Left renal pelvis (tissue), 4 donors: ENCODE results near the gene BARX1. TPM values are rescaled to one million over a fixed set of nuclear protein-coding genes. Genes with fewer than 3 reads are reported as not detected.
"Not testable (repeated sequence)": the region's sequence is repeated elsewhere in the genome, so short reads cannot be mapped to it uniquely, and the experiment has no call there.

Source experiments
- DNase-seq, 4 donors: peaks; one replicate each; pipeline ENCODE4 v3.0.0-alpha.2; 2013; ENCODE audit warnings: low read depth in 4 of 4, low spot score in 3 of 4
- polyA plus RNA-seq, 4 donors: library from polyadenylated mRNA; unstranded; fragments of 120-200 nt; gene quantifications; one replicate each; pipeline ENCODE4 v1.2.1, GENCODE V29; 2013; ENCODE audit not compliant: insufficient read length in 4 of 4

The BARX1 gene, protein sequence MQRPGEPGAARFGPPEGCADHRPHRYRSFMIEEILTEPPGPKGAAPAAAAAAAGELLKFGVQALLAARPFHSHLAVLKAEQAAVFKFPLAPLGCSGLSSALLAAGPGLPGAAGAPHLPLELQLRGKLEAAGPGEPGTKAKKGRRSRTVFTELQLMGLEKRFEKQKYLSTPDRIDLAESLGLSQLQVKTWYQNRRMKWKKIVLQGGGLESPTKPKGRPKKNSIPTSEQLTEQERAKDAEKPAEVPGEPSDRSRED
- under 1 TPM in 3 of 4 donors, not detected in 1; 0.10 to 0.46 (median 0.24) TPM for polyA plus RNA-seq

DNA sequence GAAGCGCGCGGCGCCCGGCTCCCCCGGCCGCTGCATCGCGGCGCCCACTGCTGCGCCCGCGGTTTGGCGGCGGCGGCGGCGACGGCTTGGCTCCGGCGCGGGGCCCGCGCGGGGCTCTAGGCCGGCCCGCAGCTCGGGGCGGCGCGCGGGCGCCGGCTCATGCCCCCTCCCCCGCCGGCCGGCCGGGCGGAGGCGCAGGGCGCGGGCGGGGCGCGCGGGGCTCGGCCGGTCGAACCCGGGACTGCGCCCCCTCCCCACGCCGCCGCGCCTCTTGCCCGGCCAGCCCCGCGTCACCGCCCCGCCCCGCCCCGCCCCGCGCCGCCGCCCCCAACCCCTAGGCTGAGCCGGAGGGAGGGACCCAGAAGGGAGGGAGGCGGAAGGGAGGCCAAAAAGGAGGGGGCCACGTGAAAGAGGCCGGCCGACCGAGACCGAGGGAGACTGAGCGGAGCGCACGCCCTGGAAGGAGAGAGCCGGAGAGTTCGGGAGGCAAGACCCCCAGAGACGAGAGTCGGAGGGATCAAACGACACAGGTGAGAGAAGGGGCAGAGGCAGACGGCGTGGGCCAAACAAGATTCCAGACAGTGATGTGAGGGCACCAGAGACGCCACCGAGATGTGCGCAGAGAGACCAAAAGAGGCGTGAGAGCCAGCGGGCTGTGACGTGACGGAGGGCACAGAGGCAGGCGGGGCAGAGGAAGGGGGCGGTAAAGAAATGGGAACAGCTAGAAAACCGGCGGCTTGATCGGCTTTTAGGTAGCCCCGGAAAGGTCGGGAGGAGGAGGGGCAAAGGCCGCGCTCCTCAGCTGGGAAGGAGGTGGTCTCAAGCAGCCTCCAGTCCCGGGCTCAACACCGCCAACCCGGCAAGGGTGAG is at the start of gene BARX1:
Gene BARX1, minus strand, starts transcription at position 245 of the 870 bp plus-strand sequence. Its CDS starts 209 bp downstream, at position 36.
- DNase-seq = no peak

DNA sequence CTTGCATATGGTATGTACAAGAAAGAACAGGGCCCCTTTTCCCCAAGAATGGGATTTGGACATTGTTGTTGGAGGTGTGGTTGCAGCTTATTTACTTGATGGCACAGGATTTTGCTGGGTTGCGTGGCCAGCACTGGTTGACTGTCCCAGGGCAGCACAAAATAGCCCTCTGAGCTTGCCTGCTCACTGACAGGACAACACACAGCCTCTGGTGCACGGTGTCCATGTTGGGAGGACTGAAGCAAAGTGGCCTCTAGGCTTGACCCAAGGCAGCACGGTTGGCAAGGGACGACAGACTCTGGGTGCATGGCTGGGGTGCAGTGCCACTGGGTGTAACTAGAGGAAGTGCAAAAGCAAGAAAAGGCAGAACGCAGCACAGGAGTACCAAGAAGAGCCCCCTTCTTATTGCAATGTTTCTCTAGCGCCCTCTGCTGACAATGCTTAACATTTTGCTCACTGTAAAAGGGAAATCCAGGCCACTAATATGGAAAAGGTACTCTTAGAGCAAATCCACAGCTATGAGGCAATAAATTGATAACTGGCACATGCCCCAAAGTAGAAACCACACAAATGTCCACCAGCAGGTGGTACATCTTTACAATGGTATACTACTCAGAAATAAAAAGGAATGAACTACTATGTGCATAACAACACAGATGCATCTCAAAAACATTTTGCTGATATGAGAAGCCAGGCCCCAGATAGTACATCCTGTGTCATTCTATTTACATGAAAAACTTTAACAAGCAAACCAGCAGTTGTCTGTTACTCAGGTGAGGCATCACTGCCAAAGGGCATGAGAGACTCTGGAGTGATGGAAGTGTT is 47.4 kb upstream of the BARX1 start:
- DNase-seq = peak in 2 of 4 donors; percentile 50 to 54

DNA sequence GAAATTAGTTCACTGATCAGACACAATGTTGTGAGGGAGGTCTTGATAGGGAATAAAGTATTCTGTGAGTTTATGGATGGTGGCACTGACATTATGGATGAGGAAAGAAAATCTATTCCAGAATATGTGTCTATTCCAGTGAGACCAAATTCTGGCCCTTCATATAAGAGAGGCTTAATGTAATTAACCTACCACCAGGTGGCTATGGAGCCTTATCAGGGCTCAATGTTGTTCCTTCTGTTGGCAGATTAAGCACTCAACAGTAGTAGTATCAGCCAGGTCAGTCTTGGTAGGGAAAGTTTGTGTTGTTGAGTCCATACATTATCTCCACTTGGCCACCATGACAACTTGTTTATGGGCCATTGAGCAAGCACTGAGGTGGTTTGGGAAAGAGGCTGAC is 41.7 kb upstream of the BARX1 start:
- DNase-seq = no peak

DNA sequence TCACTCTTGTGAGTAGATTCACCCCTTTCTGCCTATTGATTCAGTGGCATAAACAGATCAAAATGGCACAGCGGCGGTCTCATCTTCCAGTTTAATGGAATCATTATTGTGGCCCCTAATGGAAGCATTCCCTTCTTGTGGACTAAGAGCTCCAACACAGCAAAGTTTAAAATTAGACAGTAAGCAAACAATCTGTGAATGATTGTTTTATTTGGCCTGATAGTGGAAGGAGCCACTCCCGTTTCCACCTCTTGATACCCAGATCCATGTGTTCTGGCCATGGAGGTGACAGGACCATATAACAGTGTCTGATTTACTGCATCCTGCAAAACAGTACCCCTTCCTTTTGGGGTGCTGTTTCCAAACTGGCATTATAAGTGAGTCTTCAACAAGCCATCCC is 41.2 kb upstream of the BARX1 start:
- DNase-seq = no peak

DNA sequence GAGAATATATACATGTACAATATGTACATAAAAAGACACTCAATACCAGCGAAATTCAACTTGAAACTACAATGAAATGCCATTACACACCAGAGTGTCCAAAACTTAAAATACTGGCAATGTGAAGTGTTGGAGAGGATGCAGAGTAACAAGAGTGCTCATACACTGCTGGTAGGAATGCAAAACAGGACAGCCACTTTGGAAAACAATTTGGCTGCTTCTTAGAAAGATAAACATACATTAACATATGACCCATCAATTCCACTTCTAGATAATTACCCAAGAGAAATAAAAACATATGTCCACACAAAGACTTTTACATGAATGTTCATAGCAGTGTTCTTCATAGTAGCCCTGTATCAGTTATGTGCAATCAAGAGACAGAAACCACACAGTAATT is 39.4 kb upstream of the BARX1 start:
- DNase-seq = no peak

DNA sequence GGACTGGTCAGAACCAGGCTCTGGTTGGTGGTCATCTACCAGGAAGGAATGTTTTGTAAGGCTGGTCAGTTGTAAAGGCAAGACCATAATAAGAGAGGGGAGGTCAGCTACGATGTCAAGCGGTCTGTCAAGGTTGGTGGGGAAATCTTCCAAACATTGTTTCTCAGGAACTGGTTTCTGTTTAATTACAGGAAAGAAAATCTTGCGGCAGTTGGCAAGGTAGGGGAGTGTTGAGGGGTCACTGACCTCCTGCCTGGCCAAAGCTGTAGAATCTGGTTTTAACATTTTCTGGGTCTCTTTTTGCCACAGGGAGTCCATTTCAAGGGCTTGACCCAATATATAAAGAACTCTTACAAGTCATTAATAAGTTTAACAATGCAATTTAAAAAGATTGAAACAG is 39.0 kb upstream of the BARX1 start:
- DNase-seq = no peak

DNA sequence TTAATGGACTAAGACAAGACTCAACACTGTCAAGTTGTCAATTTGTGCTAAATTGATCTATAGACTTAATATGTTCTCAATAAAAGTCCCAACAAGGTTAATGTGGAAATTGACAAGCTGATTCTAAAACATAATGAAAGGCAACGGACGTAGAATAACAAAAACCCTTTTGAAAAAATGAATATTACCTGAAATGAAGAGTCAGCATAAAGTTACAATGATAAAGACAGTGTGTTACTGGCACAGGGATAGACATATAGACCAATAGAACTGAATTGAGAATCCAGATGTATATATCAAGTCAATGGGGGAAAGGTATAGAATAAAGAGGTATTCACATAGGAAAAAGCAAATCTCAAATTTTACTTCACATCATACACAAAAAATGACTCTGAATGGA is 37.7 kb upstream of the BARX1 start:
- DNase-seq = no peak

DNA sequence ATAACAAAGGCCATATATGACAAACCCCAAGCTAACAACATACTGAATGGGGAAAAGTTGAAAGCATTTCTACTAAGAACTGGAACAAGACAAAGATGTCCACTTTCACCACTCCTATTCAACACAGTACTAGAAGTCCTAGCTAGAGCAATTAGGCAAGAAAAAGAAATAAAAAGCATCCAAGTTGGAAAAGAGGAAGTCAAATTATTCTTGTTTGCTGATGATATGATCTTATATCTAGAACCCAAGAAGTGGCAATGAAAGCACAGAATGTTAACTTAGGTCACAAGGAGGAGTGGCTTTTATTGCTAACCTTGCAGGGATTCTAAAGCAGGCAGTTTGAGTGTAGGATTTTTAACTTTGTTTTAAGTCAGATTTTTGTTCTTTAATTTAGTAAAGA is 35.3 kb upstream of the BARX1 start:
- no peak for DNase-seq

DNA sequence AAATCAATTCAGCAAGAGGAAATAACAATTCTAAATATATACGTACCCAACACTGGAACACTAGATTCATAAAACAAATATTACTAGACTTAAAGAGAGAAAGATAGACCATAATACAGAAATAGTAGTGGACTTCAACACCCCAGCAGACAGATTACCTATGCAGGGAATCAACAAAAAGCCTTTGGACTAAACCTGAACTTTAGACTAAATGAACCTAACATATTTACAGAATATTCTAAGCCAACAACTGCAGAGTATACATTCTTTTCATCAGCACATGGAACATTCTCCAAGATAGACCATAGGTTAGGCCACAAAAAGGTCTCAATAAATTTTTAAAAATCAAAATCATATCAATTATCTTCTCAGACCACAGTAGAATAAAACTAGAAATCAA is 32.9 kb upstream of the BARX1 start:
- DNase-seq = no peak

DNA sequence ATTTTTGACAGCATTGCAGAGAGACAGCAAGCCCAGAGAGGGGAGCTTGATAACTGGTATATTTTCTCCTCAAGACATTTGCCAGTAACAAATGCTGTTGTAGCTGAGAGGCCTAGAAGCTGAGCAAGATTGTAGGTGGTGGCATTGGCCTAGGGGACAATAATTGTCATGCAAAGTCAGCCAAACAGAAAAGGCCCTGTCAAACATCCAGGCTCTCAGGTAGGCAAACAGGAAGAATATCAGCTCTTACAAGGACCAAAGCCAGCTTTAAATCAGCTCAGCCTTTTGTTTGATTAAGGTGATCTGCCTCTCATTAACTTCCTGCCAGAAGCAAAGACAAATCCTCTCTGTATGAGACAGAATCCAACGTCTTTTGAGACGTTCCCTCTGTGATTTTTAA is 29.7 kb upstream of the BARX1 start:
- DNase-seq = no peak

DNA sequence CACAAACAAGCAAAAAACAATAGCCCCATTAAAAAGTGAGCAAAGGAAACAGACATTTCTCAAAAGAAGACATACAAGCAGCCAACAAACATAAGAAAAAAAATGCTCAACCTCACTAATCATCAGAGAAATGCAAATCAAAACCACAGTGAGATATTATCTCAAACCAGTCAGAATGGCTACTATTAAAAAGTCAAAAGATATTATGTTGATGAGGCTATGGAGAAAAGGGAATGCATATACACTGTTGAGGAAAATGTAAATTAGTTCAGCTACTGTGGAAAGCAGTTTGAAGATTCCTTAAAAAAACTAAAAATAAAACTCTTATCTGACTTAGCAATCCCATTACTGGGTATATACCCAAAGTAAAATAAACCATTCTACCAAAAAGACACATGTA is 28.7 kb upstream of the BARX1 start:
- DNase-seq = no peak

DNA sequence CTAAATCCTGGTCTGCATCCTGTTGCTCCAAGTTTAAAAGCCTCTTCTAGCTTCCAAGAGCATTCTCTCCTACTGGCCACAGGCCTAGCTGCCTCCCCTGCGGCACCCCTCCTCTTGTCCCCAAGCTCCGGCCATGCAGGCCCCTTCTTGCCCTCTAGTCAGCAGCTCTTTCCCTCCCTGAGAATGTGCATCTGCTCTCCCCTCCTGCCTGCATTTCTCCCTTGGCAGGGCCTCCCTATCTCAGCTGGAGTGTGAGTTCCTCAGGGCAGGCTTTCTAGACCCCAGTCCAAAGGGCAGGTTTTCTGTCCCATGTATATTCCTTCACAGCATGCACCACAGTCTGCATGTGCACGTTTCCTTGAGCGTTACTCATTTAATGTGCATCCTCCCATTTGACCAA is 24.6 kb upstream of the BARX1 start:
- DNase-seq = no peak

DNA sequence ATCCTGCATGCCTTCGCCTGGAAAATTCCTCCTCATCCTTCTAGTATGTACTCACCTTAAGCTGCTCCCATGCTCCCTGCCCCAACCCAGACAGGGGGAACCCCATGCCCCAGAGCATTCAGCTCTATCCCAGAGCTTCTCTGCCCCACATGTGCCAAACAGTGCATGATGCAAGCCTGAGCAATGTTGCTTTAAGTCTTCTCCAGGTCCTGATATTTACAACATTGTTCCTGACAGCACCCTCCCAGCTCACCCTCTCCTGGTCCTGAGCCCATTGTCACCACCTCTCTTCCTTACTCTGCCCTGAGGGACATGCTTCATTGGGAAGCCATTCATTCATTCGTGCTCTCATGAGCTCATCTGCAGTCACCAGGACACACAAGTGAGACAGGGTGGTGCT is 23.4 kb upstream of the BARX1 start:
- no peak for DNase-seq

DNA sequence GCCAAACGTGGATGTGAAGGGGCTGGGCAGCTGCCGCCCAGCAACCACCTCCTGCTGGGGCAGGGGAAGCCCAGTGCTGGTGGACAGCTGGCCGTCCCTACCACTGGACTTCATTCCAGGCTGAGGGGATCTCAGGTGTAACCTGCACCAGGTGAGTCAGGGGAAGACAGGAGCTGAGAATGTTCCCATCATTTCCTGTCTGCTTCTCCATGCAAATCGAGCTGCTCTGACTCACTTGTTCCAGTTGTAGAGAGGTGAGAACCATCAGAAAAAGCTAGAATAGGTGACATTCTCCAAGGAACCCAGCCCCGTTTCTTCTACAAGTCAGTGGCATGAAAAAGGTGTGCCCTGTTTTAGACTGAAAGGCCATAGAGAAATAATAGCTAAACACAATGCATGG is 21.8 kb upstream of the BARX1 start:
- no peak for DNase-seq

DNA sequence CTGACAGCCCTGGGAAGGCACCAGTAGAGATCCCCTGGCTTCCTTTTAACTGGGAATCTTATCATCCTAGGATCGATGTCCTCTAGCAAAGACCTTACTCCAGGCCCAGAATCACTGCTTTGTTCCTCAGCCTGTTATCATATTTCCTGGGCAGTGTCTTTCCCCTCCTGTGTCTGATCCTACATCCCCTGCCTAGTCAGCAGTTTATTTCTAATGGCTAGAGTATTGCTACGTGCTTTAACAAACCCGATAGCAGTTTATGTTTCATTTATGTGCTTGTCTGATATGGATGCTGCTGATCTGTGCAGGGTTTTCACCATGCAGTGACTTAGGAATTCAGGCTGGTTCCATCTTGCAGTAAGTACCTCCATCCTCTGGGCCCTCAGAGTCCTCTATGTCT is 20.9 kb upstream of the BARX1 start:
- no peak for DNase-seq

DNA sequence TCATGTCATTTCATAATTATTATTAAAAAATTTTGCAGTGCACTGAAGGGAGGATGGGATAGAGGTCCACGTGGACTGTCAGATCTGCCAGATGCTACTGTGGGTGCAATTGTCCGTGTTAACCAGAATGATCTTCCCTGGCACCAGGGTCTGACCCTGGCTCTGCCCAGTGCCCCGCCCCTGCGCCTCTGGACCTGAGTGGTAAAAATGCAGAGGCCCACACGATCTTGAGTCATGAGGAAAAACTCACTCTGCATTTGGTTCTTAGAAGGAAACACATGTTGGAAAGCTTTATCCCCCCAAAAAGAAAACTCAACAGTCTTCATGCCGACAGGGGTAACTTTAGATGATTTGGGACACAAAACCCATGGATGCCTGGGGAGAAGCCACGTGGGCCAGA is 20.1 kb upstream of the BARX1 start:
- DNase-seq = no peak

DNA sequence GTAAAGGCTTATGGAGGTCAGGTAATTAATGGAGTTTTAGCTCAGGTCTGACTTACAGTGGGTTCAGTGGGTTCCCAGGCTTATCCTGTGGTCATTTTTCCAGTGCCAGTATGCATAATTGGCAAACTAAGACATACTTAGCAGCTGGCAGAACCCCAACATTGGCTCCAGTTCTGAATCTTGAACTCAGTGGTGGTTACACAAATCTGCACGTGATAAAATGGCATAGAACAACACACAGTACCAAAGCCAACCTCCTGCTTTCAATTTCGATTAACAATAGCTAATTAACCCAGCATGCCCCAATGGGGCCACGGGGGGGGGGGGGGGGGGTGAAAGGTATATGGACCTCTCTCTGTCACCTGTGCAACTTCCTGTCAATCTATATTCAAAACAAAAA is 19.0 kb upstream of the BARX1 start:
- no peak for DNase-seq

DNA sequence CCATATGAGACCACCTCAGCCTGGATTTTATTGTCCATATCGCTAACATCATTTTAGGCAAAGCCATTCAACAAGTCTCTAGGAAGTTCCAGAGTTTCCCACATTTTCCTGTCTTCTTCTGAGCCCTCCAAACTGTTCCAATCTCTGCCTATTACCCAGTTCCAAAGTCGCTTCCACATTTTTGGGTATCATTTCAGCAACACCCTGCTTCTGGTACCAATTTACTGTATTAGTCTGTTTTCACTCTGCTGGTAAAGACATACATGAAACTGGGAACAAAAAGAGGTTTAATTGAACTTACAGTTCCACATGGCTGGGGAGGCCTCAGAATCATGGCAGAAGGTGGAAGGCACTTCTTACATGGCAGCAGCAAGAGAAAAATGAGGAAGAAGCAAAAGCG is 17.5 kb upstream of the BARX1 start:
- DNase-seq = not testable (repeated sequence)

DNA sequence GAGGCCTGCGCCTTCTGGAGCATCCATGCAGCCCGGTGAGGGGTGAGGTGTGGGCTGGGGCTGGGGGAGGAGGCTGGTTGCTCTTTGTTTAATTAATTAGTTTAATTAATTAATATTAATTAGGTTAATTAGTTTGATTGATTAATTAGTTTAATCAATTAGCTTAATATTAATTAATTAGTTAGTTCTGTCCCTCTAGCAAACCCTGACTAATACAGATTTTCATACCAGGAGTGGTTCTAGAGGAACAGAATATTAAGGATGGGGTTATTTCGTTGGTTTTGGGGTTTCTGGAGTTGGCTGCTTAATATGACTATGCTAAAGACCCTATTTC is 14.1 kb upstream of the BARX1 start:
- DNase-seq = no peak

DNA sequence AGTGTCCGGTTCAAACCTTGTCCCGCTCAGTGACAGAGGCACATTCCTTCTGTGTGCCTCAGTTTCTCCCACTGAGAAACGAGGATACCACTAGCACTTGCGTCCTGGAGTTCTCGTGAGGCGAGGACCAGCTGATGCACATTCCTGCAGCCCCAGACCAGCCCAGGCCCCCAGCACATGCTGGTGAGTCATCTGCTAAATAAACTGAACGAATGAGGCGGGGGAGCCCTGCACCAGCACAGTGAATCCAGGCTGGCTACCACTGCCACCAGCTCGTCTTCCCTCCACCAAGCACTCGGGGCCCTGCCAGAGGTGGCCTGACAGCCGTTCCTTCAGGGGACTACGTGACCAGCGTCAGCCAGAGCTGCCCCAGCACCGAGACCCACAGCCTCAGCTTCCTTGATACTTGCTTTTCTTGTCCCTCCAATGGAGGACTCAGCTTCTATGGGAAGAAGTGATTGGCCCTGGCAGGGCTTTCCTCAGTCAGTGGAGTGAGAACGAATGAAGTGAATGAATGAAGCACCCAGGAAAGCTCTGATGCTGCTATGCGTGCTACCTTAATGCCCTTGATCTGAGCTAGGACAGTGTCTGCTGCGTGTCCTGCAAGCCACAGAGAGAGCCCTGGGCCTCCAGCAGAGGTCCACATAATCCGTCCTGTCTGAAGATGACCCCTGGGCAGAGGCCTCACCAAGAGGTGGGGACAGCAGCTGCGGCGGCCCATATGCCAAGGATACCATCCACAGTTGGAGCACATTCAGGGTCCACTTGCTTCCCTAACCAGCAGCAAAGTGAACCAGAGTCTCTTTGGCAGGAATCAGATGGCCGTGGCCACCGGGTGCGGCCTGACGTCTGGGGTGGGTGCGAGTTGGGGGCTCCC is 13.5 kb upstream of the BARX1 start:
- DNase-seq = no peak
